GM18907 (cell line): ENCODE data around the gene LGSN.
"Not testable (repeated sequence)": the region's sequence is repeated elsewhere in the genome, so short reads cannot be mapped to it uniquely, and the experiment has no call there.

Experiments used
- ATAC-seq: cut with Tn5 transposase; IDR thresholded peaks from one replicate; pipeline ENCODE4 v1.9.1; 2021; ENCODE audit warnings: mild to moderate bottlenecking, moderate library complexity; ENCODE audit not compliant: unreplicated experiment

Gene LGSN

DNA sequence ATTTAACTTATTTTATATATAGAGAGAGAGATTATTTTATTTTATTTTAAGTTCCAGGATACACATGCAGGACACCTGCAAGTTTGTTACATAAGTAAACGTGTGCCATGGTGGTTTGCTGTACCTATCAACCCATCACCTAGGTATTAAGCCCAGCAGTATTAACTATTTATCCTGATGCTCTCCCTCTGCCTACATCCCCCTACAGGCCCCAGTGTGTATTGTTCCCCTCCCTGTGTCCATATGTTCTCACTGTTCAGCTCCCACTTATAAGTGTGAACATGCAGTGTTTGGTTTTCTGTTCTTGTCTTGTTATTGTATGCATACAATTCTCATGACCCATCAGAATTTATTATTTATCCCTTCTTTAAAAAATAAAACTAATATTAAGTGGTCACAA lies 73.9 kb downstream of the LGSN start:
- peak; percentile 76 for ATAC-seq

GRCh38 chr6:63245420-63245819 lies 74.4 kb downstream of the LGSN start:
- ATAC-seq, result no peak

GRCh38 chr6:63236398-63236817 lies 83.4 kb downstream of the LGSN start:
- ATAC-seq, result peak; percentile 76

DNA sequence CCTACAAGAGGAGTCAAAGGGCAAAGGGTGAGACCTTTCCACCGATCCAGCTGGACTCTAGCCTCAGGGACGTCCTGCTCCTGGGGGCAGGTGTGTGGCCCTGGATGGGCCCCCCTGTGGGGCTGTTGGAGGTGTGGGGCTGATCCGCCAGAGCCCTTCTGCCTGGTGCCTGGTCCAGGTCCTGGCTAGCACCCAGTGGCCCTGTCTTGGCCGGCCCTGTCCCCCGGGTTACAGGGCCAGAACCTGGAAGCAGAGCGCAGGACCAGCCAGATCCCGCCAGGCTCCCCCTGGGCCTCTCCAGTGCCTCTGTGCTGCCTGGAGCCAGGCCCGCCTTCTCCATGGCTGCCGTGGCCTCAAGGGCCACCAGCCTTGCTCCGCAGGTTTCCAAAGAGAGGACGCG lies 89.3 kb downstream of the LGSN start:
- not testable (repeated sequence) for ATAC-seq

DNA sequence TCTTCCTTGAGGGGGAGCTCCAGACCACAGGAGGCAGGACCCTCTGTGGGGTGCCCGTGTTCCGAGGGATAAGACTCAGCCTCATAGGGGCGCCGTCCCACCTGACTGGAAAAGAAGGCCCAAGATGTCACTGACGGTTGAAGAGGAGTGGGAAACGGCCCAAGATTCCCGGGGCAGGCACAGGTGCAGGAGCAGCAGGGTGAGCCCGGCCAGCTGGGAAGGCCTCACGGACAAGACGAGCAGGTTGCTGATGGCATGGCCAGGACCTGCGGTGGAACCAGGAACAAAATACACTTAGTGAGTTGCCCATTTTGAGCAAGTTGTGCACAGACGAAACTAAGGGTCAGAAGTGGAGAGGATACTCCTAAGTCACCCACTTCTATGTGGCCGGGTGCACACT lies 89.8 kb downstream of the LGSN start:
- not testable (repeated sequence) for ATAC-seq

GRCh38 chr6:63227928-63228894 lies 91.6 kb downstream of the LGSN start:
- not testable (repeated sequence) for ATAC-seq

- ATAC-seq, result not testable (repeated sequence)
These were observed 93.8 kb downstream of the LGSN start for GRCh38 chr6:63225987-63226386.
